NB4 (cell line): Measurements from ENCODE around the gene CA10.

Experiments
- DNase-seq: peaks from one replicate; pipeline ENCODE4 v3.0.0; 2010; ENCODE audit warnings: low read depth
- H3K4me3 ChIP-seq: one replicate; pipeline ENCODE4 v1.5.1; 2011; ENCODE audit warnings: mild to moderate bottlenecking, low read depth, low read length, moderate library complexity
- MYC ChIP-seq: IDR thresholded peaks from 2 replicates; pipeline ENCODE4 v1.6.1; 2011; ENCODE audit warnings: low read depth, low read length
- POLR2A ChIP-seq: IDR thresholded peaks from 2 replicates; pipeline ENCODE4 v1.6.1; 2011; ENCODE audit warnings: mild to moderate bottlenecking; ENCODE audit not compliant: insufficient read length; ENCODE audit errors: extremely low read depth
- TF ChIP-seq, protein P1 (sequence below): IDR thresholded peaks from 2 replicates; pipeline ENCODE4 v1.6.1; 2011; ENCODE audit warnings: low read depth, low read length
- TF ChIP-seq, protein P2 (sequence below): IDR thresholded peaks from one replicate; pipeline ENCODE4 v1.5.1; 2012; ENCODE audit warnings: low read depth, low read length

Gene CA10

DNA sequence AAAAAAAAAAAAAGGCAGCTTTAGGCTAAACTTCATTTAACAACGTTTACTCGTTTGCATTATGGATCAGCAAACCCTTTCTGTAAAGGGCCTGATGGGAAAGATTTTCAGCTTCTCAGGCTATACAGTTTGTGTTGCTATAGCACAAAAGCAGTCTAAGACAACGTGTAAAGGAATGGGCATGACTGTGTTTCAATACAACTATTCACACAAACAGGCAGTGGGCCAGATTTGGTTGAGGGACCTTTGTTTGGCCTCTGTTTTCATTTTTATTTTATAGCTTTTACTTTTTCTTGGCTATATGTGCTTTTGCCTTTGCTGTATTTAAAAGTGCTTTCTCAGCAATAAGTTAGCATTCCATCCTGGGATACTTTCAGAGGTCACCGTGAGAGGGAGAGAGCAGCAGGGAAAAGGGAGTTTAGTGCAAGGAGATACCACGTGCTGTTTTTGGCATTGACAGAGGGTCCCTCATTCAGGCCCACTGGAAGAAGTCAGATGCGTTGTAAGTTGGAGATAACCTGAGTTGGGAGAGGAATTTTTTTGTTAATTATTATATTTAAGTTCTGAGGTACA, 562.6 kb downstream of the CA10 start:
- TF ChIP-seq, protein P1, sequence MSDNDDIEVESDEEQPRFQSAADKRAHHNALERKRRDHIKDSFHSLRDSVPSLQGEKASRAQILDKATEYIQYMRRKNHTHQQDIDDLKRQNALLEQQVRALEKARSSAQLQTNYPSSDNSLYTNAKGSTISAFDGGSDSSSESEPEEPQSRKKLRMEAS: no peak
- no peak for TF ChIP-seq MYC
- TF ChIP-seq POLR2A: no peak
- TF ChIP-seq, protein P2, sequence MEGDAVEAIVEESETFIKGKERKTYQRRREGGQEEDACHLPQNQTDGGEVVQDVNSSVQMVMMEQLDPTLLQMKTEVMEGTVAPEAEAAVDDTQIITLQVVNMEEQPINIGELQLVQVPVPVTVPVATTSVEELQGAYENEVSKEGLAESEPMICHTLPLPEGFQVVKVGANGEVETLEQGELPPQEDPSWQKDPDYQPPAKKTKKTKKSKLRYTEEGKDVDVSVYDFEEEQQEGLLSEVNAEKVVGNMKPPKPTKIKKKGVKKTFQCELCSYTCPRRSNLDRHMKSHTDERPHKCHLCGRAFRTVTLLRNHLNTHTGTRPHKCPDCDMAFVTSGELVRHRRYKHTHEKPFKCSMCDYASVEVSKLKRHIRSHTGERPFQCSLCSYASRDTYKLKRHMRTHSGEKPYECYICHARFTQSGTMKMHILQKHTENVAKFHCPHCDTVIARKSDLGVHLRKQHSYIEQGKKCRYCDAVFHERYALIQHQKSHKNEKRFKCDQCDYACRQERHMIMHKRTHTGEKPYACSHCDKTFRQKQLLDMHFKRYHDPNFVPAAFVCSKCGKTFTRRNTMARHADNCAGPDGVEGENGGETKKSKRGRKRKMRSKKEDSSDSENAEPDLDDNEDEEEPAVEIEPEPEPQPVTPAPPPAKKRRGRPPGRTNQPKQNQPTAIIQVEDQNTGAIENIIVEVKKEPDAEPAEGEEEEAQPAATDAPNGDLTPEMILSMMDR: no peak
- no peak for DNase-seq
- H3K4me3 ChIP-seq: no peak overlapping the region

DNA sequence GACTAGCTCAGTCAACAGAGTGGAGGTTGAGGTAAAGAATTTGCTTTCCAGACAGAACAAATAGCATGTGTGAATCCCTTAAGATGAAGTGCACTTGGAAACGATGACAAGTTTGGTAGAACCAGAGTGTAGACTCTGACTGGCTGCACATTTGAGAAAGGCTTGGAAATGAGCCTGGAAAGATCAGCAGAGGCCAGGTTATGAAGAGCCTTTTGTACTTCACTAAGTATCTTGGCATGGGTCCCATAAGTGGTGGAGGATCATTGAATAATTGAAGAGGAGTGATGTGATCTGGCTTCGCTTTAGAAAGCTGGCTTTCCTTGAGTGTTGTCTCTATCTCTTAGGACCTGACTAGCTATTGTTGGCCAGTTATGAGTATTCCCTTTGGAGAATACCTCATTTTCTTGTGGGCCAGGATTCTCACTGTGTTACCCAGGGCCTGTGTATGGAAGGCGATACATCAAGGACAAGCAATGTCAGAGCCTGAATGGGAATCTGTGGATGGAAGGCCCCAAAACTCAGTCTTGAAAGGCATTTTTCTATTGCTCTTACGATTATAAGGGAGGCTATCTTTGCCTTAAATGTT, 568.4 kb downstream of the CA10 start:
- H3K4me3 ChIP-seq: no peak overlapping the region
- TF ChIP-seq, protein P2: no peak
- TF ChIP-seq, protein P1: no peak
- no peak for TF ChIP-seq MYC
- no peak for TF ChIP-seq POLR2A
- no peak for DNase-seq

DNA sequence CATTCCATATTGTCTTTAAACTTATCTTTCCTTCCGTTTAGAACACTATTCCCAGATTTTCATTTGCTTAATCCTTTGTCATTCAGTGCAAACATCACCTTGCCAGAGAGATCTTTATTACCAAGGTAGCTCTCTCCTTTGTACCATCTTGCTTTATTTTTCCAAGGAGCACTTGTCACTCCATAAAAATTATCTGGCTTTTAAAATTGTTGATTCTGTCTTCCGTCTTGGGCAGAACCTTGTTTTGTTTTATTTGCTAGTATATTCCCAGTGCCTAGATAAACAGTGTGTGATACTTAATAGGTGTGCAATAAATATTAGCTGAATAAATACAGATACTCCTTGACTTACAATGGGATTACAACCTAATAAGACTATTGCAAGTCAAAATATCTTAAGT, 570.5 kb downstream of the CA10 start:
- TF ChIP-seq POLR2A: no peak
- TF ChIP-seq, protein P2: no peak
- TF ChIP-seq, protein P1: no peak
- TF ChIP-seq MYC: no peak
- no peak overlapping the region for H3K4me3 ChIP-seq
- no peak for DNase-seq

DNA sequence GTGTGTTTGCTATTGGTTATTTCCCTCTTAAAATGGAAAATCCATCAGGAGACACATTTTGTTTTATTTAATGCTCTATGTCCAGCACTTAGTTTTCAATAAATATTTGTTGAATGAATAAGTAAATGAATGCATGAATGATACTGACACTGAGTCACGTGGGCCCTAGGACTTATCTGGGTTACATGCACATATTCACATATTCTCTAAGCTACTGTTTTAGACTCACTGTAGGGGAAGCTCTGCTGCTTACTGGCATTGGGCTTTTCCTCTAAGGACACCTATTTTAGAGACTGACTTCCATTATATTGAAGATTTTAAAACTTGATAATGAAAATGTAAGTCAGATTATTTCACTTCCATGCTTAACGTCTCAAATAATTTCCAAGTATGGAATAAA, 571.0 kb downstream of the CA10 start:
- H3K4me3 ChIP-seq: no peak overlapping the region
- TF ChIP-seq POLR2A (no peak), MYC (no peak)
- TF ChIP-seq, protein P2: no peak
- TF ChIP-seq, protein P1: no peak
- DNase-seq: no peak

DNA sequence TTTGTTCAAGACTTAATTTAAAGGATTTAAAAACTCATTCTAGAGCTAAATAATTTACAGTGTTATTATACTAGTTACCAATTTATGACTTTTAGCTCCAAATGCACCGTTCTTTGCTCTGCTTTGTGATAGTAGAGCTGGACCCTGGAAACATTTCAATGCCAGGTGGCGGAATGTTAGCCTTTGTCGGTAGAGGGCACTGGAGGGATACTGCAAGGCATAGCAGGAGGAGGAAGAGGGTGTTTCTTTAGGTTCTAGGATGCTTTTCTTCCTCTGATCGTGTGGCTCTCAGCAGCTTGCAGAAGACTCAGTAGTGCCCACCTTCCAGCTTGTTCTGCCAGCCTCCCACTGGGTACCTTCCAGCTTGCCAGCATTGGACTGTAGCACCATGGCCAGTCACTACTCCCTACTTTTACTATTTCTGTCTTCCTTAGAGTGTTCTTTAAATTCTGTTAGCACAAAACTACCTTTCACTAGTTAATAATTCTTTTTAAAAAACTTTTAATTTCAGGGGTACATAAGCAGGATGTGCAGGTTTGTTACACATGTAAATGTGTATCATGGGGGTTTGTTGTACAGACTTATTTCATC, 572.9 kb downstream of the CA10 start:
- DNase-seq: no peak
- TF ChIP-seq, protein P1: no peak
- TF ChIP-seq, protein P2: no peak
- no peak for TF ChIP-seq POLR2A
- TF ChIP-seq MYC: no peak
- no peak overlapping the region for H3K4me3 ChIP-seq

DNA sequence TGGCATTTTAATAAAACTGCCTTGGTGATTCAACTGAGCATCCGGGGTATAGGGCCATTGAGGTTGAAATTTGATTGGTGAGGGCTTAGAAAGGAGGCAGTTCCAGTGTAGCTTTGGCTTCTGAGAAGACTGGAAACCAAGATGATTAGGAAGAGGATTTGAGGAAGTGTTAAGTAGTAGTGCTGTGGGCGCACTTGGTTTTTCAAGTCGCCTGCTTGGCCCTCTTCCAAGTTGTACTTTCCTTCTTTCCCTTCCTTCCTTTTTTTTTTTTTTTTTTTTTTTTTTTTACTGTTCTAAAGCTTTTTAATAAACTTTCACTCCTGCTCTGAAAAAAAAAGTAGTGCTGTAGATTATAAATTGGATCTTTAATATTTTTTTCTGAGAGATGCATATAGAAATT, 577.6 kb downstream of the CA10 start:
- no peak overlapping the region for H3K4me3 ChIP-seq
- DNase-seq: peak; percentile 5
- TF ChIP-seq POLR2A: no peak
- TF ChIP-seq, protein P1: no peak
- TF ChIP-seq MYC: no peak
- TF ChIP-seq, protein P2: no peak
